Ectodermal cell (in vitro differentiated cells): Measurements from ENCODE around the gene SRPX2. TPM values are rescaled to one million over a fixed set of nuclear protein-coding genes. Genes with fewer than 3 reads are reported as not detected.

Experiments used
- H3K27ac ChIP-seq: 2 replicates; pipeline ENCODE4 v1.7.0; 2013; ENCODE audit warnings: mild to moderate bottlenecking, low read depth, low read length; ENCODE audit not compliant: insufficient read depth, poor library complexity, severe bottlenecking
- H3K27me3 ChIP-seq: 2 replicates; pipeline ENCODE4 v1.7.0; 2013; ENCODE audit warnings: mild to moderate bottlenecking, low read length; ENCODE audit not compliant: insufficient read depth, control insufficient read depth, poor library complexity, severe bottlenecking
- H3K36me3 ChIP-seq: one replicate; pipeline ENCODE4 v1.7.0; 2013; ENCODE audit warnings: low read length; ENCODE audit not compliant: control insufficient read depth, insufficient read depth
- H3K4me1 ChIP-seq: one replicate; pipeline ENCODE4 v1.7.0; 2013; ENCODE audit warnings: low read length; ENCODE audit not compliant: control insufficient read depth, insufficient read depth
- H3K4me3 ChIP-seq: 2 replicates; pipeline ENCODE4 v1.7.0; 2013; ENCODE audit warnings: low read depth, low read length, control low read depth; ENCODE audit not compliant: insufficient read depth
- H3K9me3 ChIP-seq: 2 replicates; pipeline ENCODE4 v1.7.0; 2013; ENCODE audit warnings: mild to moderate bottlenecking, low read length, moderate library complexity; ENCODE audit not compliant: control insufficient read depth
- WGBS, 2 experiments: methylation state at CpG; one replicate each; pipeline ENCODE4 v1.1.7; 2013; ENCODE audit warnings: missing lambda C conversion rate in 2 of 2; 5-methylcytosine and 5-hydroxymethylcytosine counted together
- polyA plus RNA-seq, 4 experiments: library from polyadenylated mRNA; stranded (reverse); fragments of 50-300 nt; gene quantifications; one replicate each; pipeline ENCODE4 v1.2.3, GENCODE V29; 2013

SRPX2 gene, protein sequence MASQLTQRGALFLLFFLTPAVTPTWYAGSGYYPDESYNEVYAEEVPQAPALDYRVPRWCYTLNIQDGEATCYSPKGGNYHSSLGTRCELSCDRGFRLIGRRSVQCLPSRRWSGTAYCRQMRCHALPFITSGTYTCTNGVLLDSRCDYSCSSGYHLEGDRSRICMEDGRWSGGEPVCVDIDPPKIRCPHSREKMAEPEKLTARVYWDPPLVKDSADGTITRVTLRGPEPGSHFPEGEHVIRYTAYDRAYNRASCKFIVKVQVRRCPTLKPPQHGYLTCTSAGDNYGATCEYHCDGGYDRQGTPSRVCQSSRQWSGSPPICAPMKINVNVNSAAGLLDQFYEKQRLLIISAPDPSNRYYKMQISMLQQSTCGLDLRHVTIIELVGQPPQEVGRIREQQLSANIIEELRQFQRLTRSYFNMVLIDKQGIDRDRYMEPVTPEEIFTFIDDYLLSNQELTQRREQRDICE
- 0.72 TPM for polyA plus RNA-seq (2013, experiment 1 of 4)
- polyA plus RNA-seq (2013, experiment 2 of 4) = 0.28 TPM
- 0.64 TPM for polyA plus RNA-seq (2013, experiment 3 of 4)
- polyA plus RNA-seq (2013, experiment 4 of 4) = 0.28 TPM

DNA sequence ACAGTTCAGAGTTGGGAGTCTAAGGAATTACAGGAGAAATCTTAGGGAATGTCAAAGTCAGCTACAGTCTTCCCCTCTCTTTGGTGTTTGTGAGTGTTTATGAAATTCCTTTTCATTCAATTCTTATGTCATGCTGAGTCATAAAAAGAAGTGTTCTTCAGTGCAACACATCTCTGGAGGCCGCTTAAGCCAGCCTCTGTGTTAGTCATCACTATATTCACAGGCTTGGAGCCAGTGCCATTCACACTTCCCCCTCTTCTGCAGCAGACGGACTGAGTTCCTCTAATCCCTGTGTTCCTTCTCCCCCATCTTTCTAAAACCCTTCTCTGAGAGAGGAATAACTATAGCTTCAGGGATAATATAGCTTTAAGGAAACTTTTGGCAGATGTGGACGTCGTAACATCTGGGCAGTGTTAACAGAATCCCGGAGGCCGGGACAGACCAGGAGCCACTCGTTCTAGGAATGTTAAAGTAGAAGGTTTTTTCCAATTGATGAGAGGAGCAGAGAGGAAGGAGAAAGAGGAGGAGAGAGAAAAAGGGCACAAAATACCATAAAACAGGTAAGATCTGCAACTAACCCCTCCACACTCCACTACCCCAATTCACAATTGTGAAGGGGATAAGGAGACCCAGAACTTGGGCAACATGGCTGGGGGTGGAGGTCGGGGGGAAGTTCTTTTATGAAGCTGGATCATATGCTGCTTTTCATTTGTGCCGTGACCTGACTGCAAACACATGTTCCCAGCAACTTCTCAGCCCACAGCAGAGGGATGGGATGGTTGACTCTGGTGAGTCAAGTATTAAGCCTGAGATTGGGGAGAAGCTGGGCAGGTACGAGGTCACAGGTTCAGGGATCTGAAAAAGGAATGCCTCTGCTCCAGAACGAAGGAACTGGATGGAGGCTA is at the start of gene SRPX2:
TSS of gene SRPX2 (plus strand) at position 244 of the 905 bp plus-strand sequence. CDS start 2,124 bp downstream, outside the sequence.
- no peaks in the 10 kb centered on the region for H3K27me3 ChIP-seq
- H3K27ac ChIP-seq = no peak within 1 kb of the TSS
- H3K4me1 ChIP-seq = peaks cover 7% of the 10 kb centered on the region
- 84 to 86% methylated on average over 10 of the region's 11 CpGs for WGBS, 2 experiments
- no peak within 1 kb of the TSS for H3K4me3 ChIP-seq
- H3K36me3 ChIP-seq = no peaks in the 10 kb centered on the region
- no peaks in the 10 kb centered on the region for H3K9me3 ChIP-seq

GRCh38 chrX:100596601-100597000 is 47.4 kb upstream of the SRPX2 start:
- H3K9me3 ChIP-seq = no peaks in the 10 kb centered on the region
- no peak overlapping the region for H3K4me3 ChIP-seq
- no peaks in the 10 kb centered on the region for H3K4me1 ChIP-seq
- H3K36me3 ChIP-seq = no peaks in the 10 kb centered on the region
- H3K27ac ChIP-seq = no peak overlapping the region
- no peaks in the 10 kb centered on the region for H3K27me3 ChIP-seq
- 83% methylated on average over 1 of the region's 2 CpGs; no CpG with 5 or more reads in 1 of the 2 experiments for WGBS, 2 experiments

DNA sequence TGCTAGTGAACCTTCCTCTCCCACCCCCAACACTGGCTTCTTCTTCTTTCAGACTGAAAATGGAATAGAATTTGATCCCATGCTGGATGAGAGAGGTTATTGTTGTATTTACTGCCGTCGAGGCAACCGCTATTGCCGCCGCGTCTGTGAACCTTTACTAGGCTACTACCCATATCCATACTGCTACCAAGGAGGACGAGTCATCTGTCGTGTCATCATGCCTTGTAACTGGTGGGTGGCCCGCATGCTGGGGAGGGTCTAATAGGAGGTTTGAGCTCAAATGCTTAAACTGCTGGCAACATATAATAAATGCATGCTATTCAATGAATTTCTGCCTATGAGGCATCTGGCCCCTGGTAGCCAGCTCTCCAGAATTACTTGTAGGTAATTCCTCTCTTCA is 44.5 kb upstream of the SRPX2 start:
- Histone ChIP-seq H3K4me1 (no peaks in the 10 kb centered on the region), H3K27me3 (no peaks in the 10 kb centered on the region), H3K36me3 (no peaks in the 10 kb centered on the region), H3K4me3 (no peak overlapping the region), H3K9me3 (no peaks in the 10 kb centered on the region), H3K27ac (no peak overlapping the region)
- WGBS, 2 experiments = 82 to 92% methylated on average over 2 to 6 of the region's 9 CpGs

DNA sequence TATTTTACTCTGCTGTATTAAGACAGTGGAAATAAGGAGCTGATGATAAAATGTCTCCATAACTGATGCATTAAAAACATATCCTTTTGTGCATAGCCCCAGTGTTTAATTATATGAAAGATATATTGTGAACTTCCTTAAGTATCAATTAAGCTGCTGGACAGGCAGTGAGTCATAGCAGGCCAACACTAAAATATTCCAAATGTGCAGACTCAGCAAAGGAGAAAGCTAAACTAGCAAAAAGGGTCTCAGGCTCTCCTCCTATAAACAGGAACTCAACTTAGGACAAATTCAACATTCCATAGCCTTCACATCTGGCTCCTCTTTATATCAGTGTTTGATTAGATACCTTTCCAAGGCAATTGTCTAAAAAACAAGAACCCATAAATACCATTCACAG is 43.7 kb upstream of the SRPX2 start:
- Histone ChIP-seq H3K9me3 (no peaks in the 10 kb centered on the region), H3K27me3 (no peaks in the 10 kb centered on the region), H3K4me1 (no peaks in the 10 kb centered on the region), H3K36me3 (no peaks in the 10 kb centered on the region), H3K4me3 (no peak overlapping the region), H3K27ac (no peak overlapping the region)

GRCh38 chrX:100600758-100601157 is 43.2 kb upstream of the SRPX2 start:
- no peaks in the 10 kb centered on the region for H3K27me3 ChIP-seq
- no peaks in the 10 kb centered on the region for H3K9me3 ChIP-seq
- H3K36me3 ChIP-seq = no peaks in the 10 kb centered on the region
- no peak overlapping the region for H3K27ac ChIP-seq
- 83% methylated on average over 1 of the region's 1 CpG; no CpG with 5 or more reads in 1 of the 2 experiments for WGBS, 2 experiments
- no peaks in the 10 kb centered on the region for H3K4me1 ChIP-seq
- no peak overlapping the region for H3K4me3 ChIP-seq

- H3K27ac ChIP-seq = no peak overlapping the region
- H3K27me3 ChIP-seq = no peaks in the 10 kb centered on the region
- H3K4me1 ChIP-seq = no peaks in the 10 kb centered on the region
- 80% methylated on average over 1 of the region's 1 CpG; no CpG with 5 or more reads in 1 of the 2 experiments for WGBS, 2 experiments
- no peaks in the 10 kb centered on the region for H3K36me3 ChIP-seq
- H3K9me3 ChIP-seq = no peaks in the 10 kb centered on the region
- no peak overlapping the region for H3K4me3 ChIP-seq
Measured at GRCh38 chrX:100606753-100607152, 37.2 kb upstream of the SRPX2 start.

GRCh38 chrX:100609591-100609990 is 34.4 kb upstream of the SRPX2 start:
- Histone ChIP-seq H3K27me3 (no peaks in the 10 kb centered on the region), H3K4me1 (no peaks in the 10 kb centered on the region), H3K9me3 (no peaks in the 10 kb centered on the region), H3K36me3 (no peaks in the 10 kb centered on the region), H3K4me3 (no peak overlapping the region), H3K27ac (no peak overlapping the region)
- WGBS, 2 experiments = 0 to 9% methylated on average over 1 of the region's 1 CpG

GRCh38 chrX:100611951-100612350 is 32.0 kb upstream of the SRPX2 start:
- H3K4me3 ChIP-seq = no peak overlapping the region
- WGBS, 2 experiments = 74 to 100% methylated on average over 4 of the region's 5 CpGs
- H3K4me1 ChIP-seq = no peaks in the 10 kb centered on the region
- no peaks in the 10 kb centered on the region for H3K9me3 ChIP-seq
- no peak overlapping the region for H3K27ac ChIP-seq
- no peaks in the 10 kb centered on the region for H3K27me3 ChIP-seq
- H3K36me3 ChIP-seq = no peaks in the 10 kb centered on the region

GRCh38 chrX:100615005-100615404 is 29.0 kb upstream of the SRPX2 start:
- Histone ChIP-seq H3K4me3 (no peak overlapping the region), H3K27me3 (no peaks in the 10 kb centered on the region), H3K27ac (no peak overlapping the region), H3K36me3 (no peaks in the 10 kb centered on the region), H3K9me3 (no peaks in the 10 kb centered on the region), H3K4me1 (no peaks in the 10 kb centered on the region)
- 31 to 54% methylated on average over 3 of the region's 3 CpGs for WGBS, 2 experiments

DNA sequence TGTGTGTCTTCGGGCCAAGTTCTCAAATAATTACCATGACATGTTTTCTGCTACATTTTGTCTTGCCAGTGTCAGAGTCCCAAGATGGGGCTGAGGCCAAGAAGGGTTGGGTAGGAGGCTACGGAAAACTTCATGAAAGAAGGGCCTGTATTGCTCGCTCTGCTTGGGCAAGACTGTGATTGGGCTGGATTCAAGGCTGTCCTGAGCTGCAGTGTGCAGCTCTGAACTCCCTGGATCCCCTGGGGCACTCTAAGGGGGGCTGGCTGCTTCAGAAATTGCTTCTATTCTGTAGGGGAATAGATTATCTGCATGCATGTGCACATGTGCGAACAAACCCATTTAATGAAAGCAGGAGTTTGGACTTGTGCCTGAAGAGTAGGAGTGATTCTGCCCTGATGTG is 21.0 kb upstream of the SRPX2 start:
- Histone ChIP-seq H3K27me3 (no peaks in the 10 kb centered on the region), H3K4me3 (no peak overlapping the region), H3K4me1 (no peaks in the 10 kb centered on the region), H3K9me3 (no peaks in the 10 kb centered on the region), H3K36me3 (no peaks in the 10 kb centered on the region), H3K27ac (no peak overlapping the region)
- 88 to 89% methylated on average over 3 to 4 of the region's 4 CpGs for WGBS, 2 experiments
